H1 (cell line): ENCODE data around the gene OXER1. TPM values are rescaled to one million over a fixed set of nuclear protein-coding genes. Genes with fewer than 3 reads are reported as not detected.

Experiments
- CTCF ChIA-PET: fragments of 300-600 bp; sonication (Branson Sonifier 250); formaldehyde crosslinking; loops from one replicate; lab custom pipeline; 2021; ENCODE audit not compliant: partially characterized antibody; lab: Charles Lee
- POLR2A ChIA-PET: fragments of 300-600 bp; sonication (Branson Sonifier 250); formaldehyde crosslinking; loops from one replicate; lab custom pipeline; 2021; ENCODE audit warnings: inconsistent platforms; ENCODE audit not compliant: partially characterized antibody; lab: Charles Lee
- DNase-seq, 2 experiments: peaks; one replicate each; pipeline versions ENCODE4 v3.0.0 to v3.0.0-alpha.2; 2010 to 2022; ENCODE audit warnings: low spot score in 2 of 2, low read depth in 1 of 2, mixed read lengths in 1 of 2
- FAIRE-seq: peaks from 2 replicates; lab custom pipeline; 2011; peaks lifted over from hg19 to GRCh38; lab: Jason Lieb, UNC
- H2AFZ ChIP-seq: 2 replicates; pipeline ENCODE4 v1.8.1; 2012; ENCODE audit warnings: low read length, inconsistent platforms
- H2AK5ac ChIP-seq: 2 replicates; pipeline ENCODE4 v1.6.1; 2013; ENCODE audit warnings: low read depth, low read length
- H2BK120ac ChIP-seq: replicated peaks from 2 replicates; pipeline ENCODE3; 2013; ENCODE audit warnings: low read depth, low read length, inconsistent platforms
- H2BK12ac ChIP-seq: 2 replicates; pipeline ENCODE4 v1.6.1; 2013; ENCODE audit warnings: low read depth, low read length
- H2BK15ac ChIP-seq: 2 replicates; pipeline ENCODE4 v1.6.1; 2013; ENCODE audit warnings: low read length
- H2BK20ac ChIP-seq: 2 replicates; pipeline ENCODE4 v1.6.1; 2013; ENCODE audit warnings: low read length
- H2BK5ac ChIP-seq: 2 replicates; pipeline ENCODE4 v1.6.1; 2013; ENCODE audit warnings: low read depth, low read length
- H3K14ac ChIP-seq: 2 replicates; pipeline ENCODE4 v1.6.1; 2013; ENCODE audit warnings: inconsistent platforms; ENCODE audit not compliant: insufficient read length
- H3K18ac ChIP-seq: 2 replicates; pipeline ENCODE4 v1.6.1; 2013; ENCODE audit warnings: low read length; ENCODE audit errors: extremely low read depth
- H3K23ac ChIP-seq: 2 replicates; pipeline ENCODE4 v1.6.1; 2013; ENCODE audit warnings: inconsistent platforms; ENCODE audit not compliant: insufficient read length
- H3K23me2 ChIP-seq: 2 replicates; pipeline ENCODE4 v1.6.1; 2013; ENCODE audit warnings: low read depth, low read length
- H3K27ac ChIP-seq: 2 replicates; pipeline ENCODE4 v1.6.1; 2011; ENCODE audit warnings: low read depth, low read length, inconsistent platforms
- H3K27me3 ChIP-seq, 4 experiments: replicated peaks in 1 of 4; 1 replicate in 1 of 4; 2 replicates in 3 of 4; pipeline versions ENCODE4 v1.6.1 to v1.8.1; 2011 to 2013; ENCODE audit warnings: low read length in 3 of 4, mild to moderate bottlenecking in 3 of 4, inconsistent platforms in 2 of 4, mixed read lengths in 2 of 4, moderate library complexity in 1 of 4; ENCODE audit not compliant: control insufficient read depth in 3 of 4, insufficient read depth in 3 of 4; ENCODE audit errors: extremely low read depth in 1 of 4
- H3K36me3 ChIP-seq, 4 experiments: 2 replicates each; pipeline versions ENCODE4 v1.6.1 to v1.8.1; 2011 to 2013; ENCODE audit warnings: mild to moderate bottlenecking in 4 of 4, low read length in 3 of 4, moderate library complexity in 2 of 4, control low read depth in 1 of 4, inconsistent platforms in 1 of 4; ENCODE audit not compliant: insufficient read depth in 4 of 4, control insufficient read depth in 2 of 4
- H3K4ac ChIP-seq: replicated peaks from 2 replicates; pipeline ENCODE3; 2013; ENCODE audit warnings: low read length, low read depth, mixed read lengths, inconsistent platforms; ENCODE audit not compliant: insufficient read length
- H3K4me1 ChIP-seq, 4 experiments: replicated peaks in 1 of 4; 1 replicate in 1 of 4; 2 replicates in 3 of 4; pipeline versions ENCODE4 v1.6.1 to v1.8.1; 2011 to 2013; ENCODE audit warnings: low read length in 3 of 4, inconsistent platforms in 2 of 4, mixed read lengths in 1 of 4; ENCODE audit not compliant: insufficient read depth in 4 of 4, control insufficient read depth in 3 of 4
- H3K4me2 ChIP-seq, 2 experiments: 2 replicates each; pipeline versions ENCODE4 v1.6.1 to v1.8.1; 2011 to 2013; ENCODE audit warnings: low read depth in 2 of 2, low read length in 2 of 2, control low read depth in 1 of 2, inconsistent platforms in 1 of 2, mild to moderate bottlenecking in 1 of 2; ENCODE audit not compliant: insufficient read depth in 1 of 2
- H3K4me3 ChIP-seq, 4 experiments: fragments of 200-600, 300-600 bp in 1 of 4; sonication (generic), shearing (Covaris generic), sonication (Bioruptor Twin) in 1 of 4; 2 replicates each; pipeline versions ENCODE4 v1.5.1 to v1.8.1; 2011 to 2016; ENCODE audit warnings: low read length in 4 of 4, low read depth in 3 of 4, control low read depth in 2 of 4, inconsistent platforms in 2 of 4, mild to moderate bottlenecking in 2 of 4, mixed read lengths in 1 of 4, moderate library complexity in 1 of 4; ENCODE audit not compliant: insufficient read depth in 2 of 4; ENCODE audit errors: extremely low read depth in 1 of 4
- H3K56ac ChIP-seq: replicated peaks from 2 replicates; pipeline ENCODE3; 2013; ENCODE audit warnings: low read depth, mild to moderate bottlenecking, mixed read lengths, low read length, inconsistent platforms; ENCODE audit not compliant: insufficient read length
- H3K79me1 ChIP-seq: 2 replicates; pipeline ENCODE4 v1.6.1; 2013; ENCODE audit warnings: low read depth, low read length, control low read depth
- H3K79me2 ChIP-seq, 2 experiments: 2 replicates each; pipeline versions ENCODE4 v1.6.1 to v1.8.1; 2012 to 2013; ENCODE audit warnings: low read length in 2 of 2, mild to moderate bottlenecking in 2 of 2, inconsistent platforms in 1 of 2; ENCODE audit not compliant: insufficient read depth in 2 of 2, control insufficient read depth in 1 of 2
- H3K9ac ChIP-seq, 4 experiments: replicated peaks in 1 of 4; 1 replicate in 1 of 4; 2 replicates in 3 of 4; pipeline versions ENCODE4 v1.6.1 to v1.8.1; 2011 to 2013; ENCODE audit warnings: low read depth in 3 of 4, low read length in 3 of 4, control low read depth in 2 of 4, mild to moderate bottlenecking in 2 of 4, moderate library complexity in 2 of 4, inconsistent platforms in 1 of 4; ENCODE audit errors: extremely low read depth in 1 of 4
- H3K9me3 ChIP-seq, 2 experiments: 2 replicates each; pipeline versions ENCODE4 v1.6.1 to v1.8.1; 2012 to 2013; ENCODE audit warnings: mild to moderate bottlenecking in 2 of 2, moderate library complexity in 2 of 2, control low read depth in 1 of 2, inconsistent platforms in 1 of 2, low read depth in 1 of 2, low read length in 1 of 2, mixed read lengths in 1 of 2; ENCODE audit not compliant: insufficient read depth in 2 of 2
- H4K20me1 ChIP-seq, 2 experiments: replicated peaks in 1 of 2; 2 replicates each; pipeline versions ENCODE3 to v1.8.1; 2011 to 2013; ENCODE audit warnings: inconsistent platforms in 2 of 2, low read length in 2 of 2, mild to moderate bottlenecking in 1 of 2; ENCODE audit not compliant: insufficient read depth in 2 of 2, control insufficient read depth in 1 of 2
- H4K5ac ChIP-seq: 2 replicates; pipeline ENCODE4 v1.6.1; 2013; ENCODE audit warnings: low read length, low read depth, mixed read lengths, inconsistent platforms; ENCODE audit not compliant: insufficient read length
- H4K8ac ChIP-seq: 2 replicates; pipeline ENCODE4 v1.8.0; 2013; ENCODE audit warnings: mild to moderate bottlenecking, moderate library complexity, low read length, inconsistent platforms; ENCODE audit not compliant: insufficient read depth; ENCODE audit errors: extremely low read depth
- H4K91ac ChIP-seq: replicated peaks from 2 replicates; pipeline ENCODE3; 2013; ENCODE audit warnings: low read length, mixed read lengths, inconsistent platforms; ENCODE audit not compliant: insufficient read length
- ATF2 ChIP-seq: IDR thresholded peaks from 2 replicates; pipeline ENCODE4 v1.6.1; 2012; ENCODE audit warnings: low read length, inconsistent platforms
- BRCA1 ChIP-seq: IDR thresholded peaks from 2 replicates; pipeline ENCODE4 v1.6.1; 2012; ENCODE audit warnings: low read depth, low read length, improper control_type of control experiment
- E2F6 ChIP-seq: IDR thresholded peaks from 2 replicates; pipeline ENCODE4 v1.6.1; 2012; ENCODE audit warnings: inconsistent platforms
- EGR1 ChIP-seq: IDR thresholded peaks from 2 replicates; pipeline ENCODE4 v1.6.1; 2011; ENCODE audit warnings: low read depth, low read length, borderline replicate concordance
- MAX ChIP-seq: IDR thresholded peaks from 2 replicates; pipeline ENCODE4 v1.6.1; 2012; ENCODE audit warnings: inconsistent platforms
- POU5F1 ChIP-seq: IDR thresholded peaks from 2 replicates; pipeline ENCODE4 v1.6.1; 2011; ENCODE audit warnings: low read depth, mild to moderate bottlenecking, low read length, moderate library complexity
- RNF2 ChIP-seq: fragments of 200-900, 300-1000 bp; sonication (generic); IDR thresholded peaks from 2 replicates; pipeline ENCODE4 v1.7.1; 2016; ENCODE audit warnings: borderline replicate concordance, low read depth, mild to moderate bottlenecking, antibody characterized with exemption, low read length; ENCODE audit not compliant: poor library complexity, severe bottlenecking; ENCODE audit errors: missing control alignments
- SAP30 ChIP-seq: fragments of 300-600 bp; sonication (generic); IDR thresholded peaks from 2 replicates; pipeline ENCODE4 v1.7.1; 2012; ENCODE audit warnings: low read length, moderate library complexity, mild to moderate bottlenecking, inconsistent platforms; ENCODE audit not compliant: insufficient read depth, insufficient replicate concordance
- TAF1 ChIP-seq: IDR thresholded peaks from 2 replicates; pipeline ENCODE4 v1.6.1; 2011; ENCODE audit warnings: mild to moderate bottlenecking, low read depth, low read length
- YY1 ChIP-seq: IDR thresholded peaks from 2 replicates; pipeline ENCODE4 v1.6.1; 2011; ENCODE audit warnings: low read depth, mild to moderate bottlenecking, low read length
- WGBS, 2 experiments: shearing (Covaris generic) in 1 of 2; methylation state at CpG; one replicate each; pipeline versions ENCODE4 v1.1.6 to v1.1.7; 2013 to 2015; ENCODE audit warnings: low lambda C conversion rate in 2 of 2, mixed read lengths in 2 of 2, inconsistent platforms in 1 of 2, low coverage in 1 of 2, missing lambda C conversion rate in 1 of 2; ENCODE audit not compliant: insufficient replicate concordance in 2 of 2, insufficient coverage in 1 of 2, insufficient read length in 1 of 2; ENCODE audit errors: extremely low coverage in 1 of 2, missing lambda C conversion rate in 1 of 2; 5-methylcytosine and 5-hydroxymethylcytosine counted together
- polyA plus RNA-seq, 7 experiments: library from polyadenylated mRNA; depleted of rRNA in 3 of 7; stranded (reverse) in 5 of 7; unstranded in 2 of 7; fragments of >200 nt in 5 of 7; fragments of 200-250 nt in 2 of 7; gene quantifications; 1 replicate in 5 of 7; 2 replicates in 1 of 7; 4 replicates in 1 of 7; pipeline versions ENCODE4 v1.2.1 to v1.2.3, GENCODE V29; 2011 to 2013; ENCODE audit warnings: missing spikeins in 2 of 7, mixed read lengths in 2 of 7
- total RNA-seq: library from RNA; stranded (reverse); fragmentation: NEBNext Ultra II Directional; extraction: Animal tissue kit (Norgen Biotek cat#: 25700); gene quantifications from 2 replicates; pipeline ENCODE4 v1.2.1, GENCODE V29; 2021

The OXER1 gene
- total and polyA plus RNA-seq, 2 of the 8 experiments (the other 6 are each of a cell fraction or from before 2014, with no cell fraction given), result 1.2 to 2.9 TPM

GRCh38 chr2:42775186-42775585 is 11.3 kb upstream of the OXER1 start:
- H3K79me1 ChIP-seq, result no peaks in the 10 kb centered on the region
- H3K56ac ChIP-seq, result no peak overlapping the region
- no peak overlapping the region for H3K18ac ChIP-seq
- H3K27ac ChIP-seq, result no peak overlapping the region
- H2BK20ac ChIP-seq, result no peak overlapping the region
- peaks cover 14 to 18% of the 10 kb centered on the region in 2 experiments for H3K9me3 ChIP-seq
- no peak overlapping the region for H2BK15ac ChIP-seq
- H2BK120ac ChIP-seq, result no peak overlapping the region
- WGBS, 2 experiments, result 81% methylated on average over 2 of the region's 2 CpGs; no CpG with 5 or more reads in 1 of the 2 experiments
- H2BK5ac ChIP-seq, result no peak overlapping the region
- no peak overlapping the region for H2AK5ac ChIP-seq
- no peak overlapping the region for H3K4me2 ChIP-seq
- no peak overlapping the region for H2AFZ ChIP-seq
- H3K9ac ChIP-seq, result no peak overlapping the region
- CTCF ChIA-PET, result interaction anchor here (0.7 to 1.8 kb wide), 5 partner anchors 9 to 281 kb away, joined by 3 to 8 read pairs (median 6); partner anchors contain the start of gene KCNG3
- no peak overlapping the region for H3K23ac ChIP-seq
- H3K23me2 ChIP-seq, result no peaks in the 10 kb centered on the region
- H4K91ac ChIP-seq, result no peak overlapping the region
- no peak overlapping the region for H3K4me3 ChIP-seq
- no peaks in the 10 kb centered on the region for H3K27me3 ChIP-seq
- FAIRE-seq (no peak), DNase-seq (no peak)
- no peak overlapping the region for H2BK12ac ChIP-seq
- H3K4ac ChIP-seq, result no peak overlapping the region
- H4K8ac ChIP-seq, result no peak overlapping the region
- no peak overlapping the region for H3K14ac ChIP-seq
- POLR2A ChIA-PET, result interaction anchor here (0.9 kb wide), 1 partner anchor 431 kb away, joined by 3 read pairs; no protein-coding TSS in a partner anchor
- no peaks in the 10 kb centered on the region for H3K79me2 ChIP-seq
- peaks cover 0 to 6% (median 5%) of the 10 kb centered on the region in 4 experiments; a peak in 4 of 7 replicates for H3K4me1 ChIP-seq
- no peak overlapping the region for H4K5ac ChIP-seq
- peaks cover 0 to 3% (median 1%) of the 10 kb centered on the region in 4 experiments; a peak in 2 of 8 replicates for H3K36me3 ChIP-seq
- no peaks in the 10 kb centered on the region for H4K20me1 ChIP-seq
- TF ChIP-seq BRCA1, result no peak
- TF ChIP-seq E2F6, result no peak
- TF ChIP-seq YY1, result no peak
- no peak for TF ChIP-seq RNF2
- no peak for TF ChIP-seq POU5F1
- TF ChIP-seq EGR1, result no peak
- no peak for TF ChIP-seq TAF1
- no peak for TF ChIP-seq ATF2
- TF ChIP-seq SAP30, result no peak
- no peak for TF ChIP-seq MAX
